K562 (cell line): Measurements from ENCODE around the gene ULK2. TPM values are rescaled to one million over a fixed set of nuclear protein-coding genes. Genes with fewer than 3 reads are reported as not detected.

Experiments
- FOXJ2 ChIP-seq: fragments of 200-800 bp; sonication (Bioruptor generic); IDR thresholded peaks from 2 replicates; pipeline ENCODE4 v1.6.1; 2016; ENCODE audit warnings: missing genetic modification characterization, missing compliant biosample characterization
- FOXK2 ChIP-seq, 2 experiments: fragments of 450-650 bp; IDR thresholded peaks in 1 of 2; conservative IDR thresholded peaks in 1 of 2; 2 replicates each; pipeline ENCODE4 v1.6.1; 2016; ENCODE audit warnings: low read depth in 2 of 2, mild to moderate bottlenecking in 1 of 2
- GTF2A2 ChIP-seq: IDR thresholded peaks from 2 replicates; pipeline ENCODE4 v1.6.1; 2016; ENCODE audit warnings: mild to moderate bottlenecking, missing genetic modification characterization, missing compliant biosample characterization
- HNRNPL ChIP-seq: fragments of 200-400 bp; formaldehyde crosslinking; IDR thresholded peaks from 2 replicates; pipeline ENCODE4 v1.6.1; 2017; ENCODE audit warnings: low read depth, mild to moderate bottlenecking, low read length
- MCM7 ChIP-seq, 2 experiments: fragments of 450-650 bp; IDR thresholded peaks; 2 replicates each; pipeline ENCODE4 v1.6.1; 2016 to 2018
- VEZF1 ChIP-seq: fragments of 200-800 bp; sonication (Bioruptor generic); IDR thresholded peaks from 2 replicates; pipeline ENCODE4 v1.6.1; 2017; ENCODE audit warnings: missing genetic modification characterization, missing compliant biosample characterization
- ZNF764 ChIP-seq: fragments of 250-450 bp; sonication (Bioruptor Pico); IDR thresholded peaks from 2 replicates; pipeline ENCODE4 v1.4.0; 2020; ENCODE audit warnings: low read depth, mild to moderate bottlenecking, moderate library complexity
- ZNF79 ChIP-seq: fragments of 250-450 bp; sonication (Bioruptor Pico); IDR thresholded peaks from 2 replicates; pipeline ENCODE4 v1.4.0; 2020; ENCODE audit warnings: low read depth, mild to moderate bottlenecking, moderate library complexity
- polyA plus RNA-seq, 8 experiments: library from polyadenylated mRNA; depleted of rRNA in 4 of 8; stranded (reverse) in 5 of 8; unstranded in 3 of 8; fragments of >200 nt; fragmentation: Nextera tagmentation in 2 of 8; fragmentation: Illumina TruSeq in 1 of 8; extraction: Ambion mirVana in 2 of 8; extraction: Trizol in 1 of 8; gene quantifications; 2 replicates each; pipeline versions ENCODE4 v1.2.1 to v1.2.3, GENCODE V29; 2011 to 2014; ENCODE audit warnings: inconsistent platforms in 1 of 8, missing spikeins in 1 of 8
- total RNA-seq, 7 experiments: library from RNA; depleted of rRNA in 6 of 7; stranded (reverse); fragments of >200 nt in 6 of 7; fragmentation: Illumina TruSeq in 2 of 7; extraction: Trizol in 2 of 7; gene quantifications; 2 replicates each; pipeline versions ENCODE4 v1.2.1 to v1.2.3, GENCODE V29; 2011 to 2021; ENCODE audit warnings: low replicate concordance in 1 of 7
- TF ChIP-seq, protein P1 (sequence below): sonication (generic); formaldehyde crosslinking; IDR thresholded peaks from 2 replicates; pipeline ENCODE4 v1.8.0; 2023; ENCODE audit warnings: mild to moderate bottlenecking, missing genetic modification reagents
- TF ChIP-seq, protein P2 (sequence below): fragments of 250-450 bp; sonication (Bioruptor Pico); IDR thresholded peaks from 2 replicates; pipeline ENCODE4 v1.5.0; 2022; ENCODE audit warnings: mild to moderate bottlenecking
- TF ChIP-seq, protein P3 (sequence below): fragments of 250-450 bp; sonication (Bioruptor Pico); IDR thresholded peaks from 2 replicates; pipeline ENCODE4 v1.8.0; 2021; ENCODE audit warnings: borderline replicate concordance, mild to moderate bottlenecking, moderate library complexity; ENCODE audit not compliant: poor library complexity, severe bottlenecking

The ULK2 gene
- total and polyA plus RNA-seq, 9 of the 15 experiments (the other 6 are each of a cell fraction or from before 2014, with no cell fraction given) = 0.01 to 0.18 (median 0.07) TPM; not detected in 5

DNA sequence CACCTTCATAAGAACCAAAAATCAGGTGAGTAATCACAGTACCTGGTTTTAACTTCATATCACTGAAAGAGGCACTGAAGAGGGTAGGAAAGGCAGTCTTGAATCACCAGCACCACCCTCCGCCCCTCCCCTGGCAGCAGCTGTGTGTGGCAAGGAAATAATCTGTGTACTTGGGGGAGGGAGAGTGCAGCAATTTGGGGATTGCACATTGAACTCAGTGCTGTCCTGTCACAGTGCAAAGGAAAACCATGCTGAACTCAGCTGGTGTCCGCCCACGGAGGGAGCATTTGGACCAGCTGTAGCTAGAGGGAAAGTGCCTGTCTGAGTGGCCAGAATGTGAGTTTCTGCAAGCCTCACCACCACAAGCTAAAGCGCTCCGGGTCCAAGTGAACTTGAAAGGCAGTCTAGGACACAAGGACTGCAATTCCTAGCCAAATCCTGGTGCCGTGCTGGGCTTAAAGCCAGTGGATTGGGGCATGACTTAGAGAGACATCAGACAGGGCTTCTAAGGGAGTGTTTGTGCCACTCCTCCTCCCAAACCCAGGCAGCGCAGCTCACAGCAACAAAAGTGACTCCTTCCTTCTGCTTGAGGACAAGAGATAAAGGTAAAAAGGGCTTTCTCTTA lies 79.9 kb downstream of the ULK2 start (continued):
- TF ChIP-seq, protein P1, sequence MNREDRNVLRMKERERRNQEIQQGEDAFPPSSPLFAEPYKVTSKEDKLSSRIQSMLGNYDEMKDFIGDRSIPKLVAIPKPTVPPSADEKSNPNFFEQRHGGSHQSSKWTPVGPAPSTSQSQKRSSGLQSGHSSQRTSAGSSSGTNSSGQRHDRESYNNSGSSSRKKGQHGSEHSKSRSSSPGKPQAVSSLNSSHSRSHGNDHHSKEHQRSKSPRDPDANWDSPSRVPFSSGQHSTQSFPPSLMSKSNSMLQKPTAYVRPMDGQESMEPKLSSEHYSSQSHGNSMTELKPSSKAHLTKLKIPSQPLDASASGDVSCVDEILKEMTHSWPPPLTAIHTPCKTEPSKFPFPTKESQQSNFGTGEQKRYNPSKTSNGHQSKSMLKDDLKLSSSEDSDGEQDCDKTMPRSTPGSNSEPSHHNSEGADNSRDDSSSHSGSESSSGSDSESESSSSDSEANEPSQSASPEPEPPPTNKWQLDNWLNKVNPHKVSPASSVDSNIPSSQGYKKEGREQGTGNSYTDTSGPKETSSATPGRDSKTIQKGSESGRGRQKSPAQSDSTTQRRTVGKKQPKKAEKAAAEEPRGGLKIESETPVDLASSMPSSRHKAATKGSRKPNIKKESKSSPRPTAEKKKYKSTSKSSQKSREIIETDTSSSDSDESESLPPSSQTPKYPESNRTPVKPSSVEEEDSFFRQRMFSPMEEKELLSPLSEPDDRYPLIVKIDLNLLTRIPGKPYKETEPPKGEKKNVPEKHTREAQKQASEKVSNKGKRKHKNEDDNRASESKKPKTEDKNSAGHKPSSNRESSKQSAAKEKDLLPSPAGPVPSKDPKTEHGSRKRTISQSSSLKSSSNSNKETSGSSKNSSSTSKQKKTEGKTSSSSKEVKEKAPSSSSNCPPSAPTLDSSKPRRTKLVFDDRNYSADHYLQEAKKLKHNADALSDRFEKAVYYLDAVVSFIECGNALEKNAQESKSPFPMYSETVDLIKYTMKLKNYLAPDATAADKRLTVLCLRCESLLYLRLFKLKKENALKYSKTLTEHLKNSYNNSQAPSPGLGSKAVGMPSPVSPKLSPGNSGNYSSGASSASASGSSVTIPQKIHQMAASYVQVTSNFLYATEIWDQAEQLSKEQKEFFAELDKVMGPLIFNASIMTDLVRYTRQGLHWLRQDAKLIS (CRISPR knock-in tag) = no peak
- TF ChIP-seq ZNF79 (CRISPR knock-in tag) = no peak
- no peak for TF ChIP-seq VEZF1 (CRISPR knock-in tag)
- TF ChIP-seq MCM7 (IDR thresholded peaks at IDR 0.05) = no peak
- TF ChIP-seq FOXK2 (conservative IDR thresholded peaks at IDR 0.05 in 1 of 2, IDR thresholded peaks at IDR 0.05 in 1 of 2; ENCODE audit: low read depth in 2 of 2) = no peak
- TF ChIP-seq ZNF764 = no peak
- TF ChIP-seq GTF2A2 (tag) = no peak
- no peak for TF ChIP-seq FOXJ2
- no peak for TF ChIP-seq HNRNPL
- TF ChIP-seq, protein P2, sequence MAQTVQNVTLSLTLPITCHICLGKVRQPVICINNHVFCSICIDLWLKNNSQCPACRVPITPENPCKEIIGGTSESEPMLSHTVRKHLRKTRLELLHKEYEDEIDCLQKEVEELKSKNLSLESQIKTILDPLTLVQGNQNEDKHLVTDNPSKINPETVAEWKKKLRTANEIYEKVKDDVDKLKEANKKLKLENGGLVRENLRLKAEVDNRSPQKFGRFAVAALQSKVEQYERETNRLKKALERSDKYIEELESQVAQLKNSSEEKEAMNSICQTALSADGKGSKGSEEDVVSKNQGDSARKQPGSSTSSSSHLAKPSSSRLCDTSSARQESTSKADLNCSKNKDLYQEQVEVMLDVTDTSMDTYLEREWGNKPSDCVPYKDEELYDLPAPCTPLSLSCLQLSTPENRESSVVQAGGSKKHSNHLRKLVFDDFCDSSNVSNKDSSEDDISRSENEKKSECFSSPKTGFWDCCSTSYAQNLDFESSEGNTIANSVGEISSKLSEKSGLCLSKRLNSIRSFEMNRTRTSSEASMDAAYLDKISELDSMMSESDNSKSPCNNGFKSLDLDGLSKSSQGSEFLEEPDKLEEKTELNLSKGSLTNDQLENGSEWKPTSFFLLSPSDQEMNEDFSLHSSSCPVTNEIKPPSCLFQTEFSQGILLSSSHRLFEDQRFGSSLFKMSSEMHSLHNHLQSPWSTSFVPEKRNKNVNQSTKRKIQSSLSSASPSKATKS (CRISPR knock-in tag) = no peak
- TF ChIP-seq, protein P3, sequence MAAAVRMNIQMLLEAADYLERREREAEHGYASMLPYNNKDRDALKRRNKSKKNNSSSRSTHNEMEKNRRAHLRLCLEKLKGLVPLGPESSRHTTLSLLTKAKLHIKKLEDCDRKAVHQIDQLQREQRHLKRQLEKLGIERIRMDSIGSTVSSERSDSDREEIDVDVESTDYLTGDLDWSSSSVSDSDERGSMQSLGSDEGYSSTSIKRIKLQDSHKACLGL (CRISPR knock-in tag) = no peak
- TF ChIP-seq, all 486 proteins: peak for 0
